Colonic mucosa (tissue), 4 donors: ENCODE measurements around the gene GPHN. TPM values are rescaled to one million over a fixed set of nuclear protein-coding genes. Genes with fewer than 3 reads are reported as not detected.

ENCODE experiments used
- DNase-seq: peaks from one replicate; pipeline ENCODE4 v3.0.0-alpha.2; 2020
- H3K27ac ChIP-seq: fragments of 200-600 bp; one replicate; pipeline ENCODE4 v1.8.0; 2021
- H3K27me3 ChIP-seq: fragments of 200-600 bp; one replicate; pipeline ENCODE4 v1.8.0; 2021
- H3K36me3 ChIP-seq: fragments of 200-600 bp; one replicate; pipeline ENCODE4 v1.8.0; 2021
- H3K4me1 ChIP-seq: fragments of 200-600 bp; one replicate; pipeline ENCODE4 v1.8.0; 2021; ENCODE audit warnings: mild to moderate bottlenecking
- H3K4me3 ChIP-seq: fragments of 200-600 bp; one replicate; pipeline ENCODE4 v1.8.0; 2021
- H3K9ac ChIP-seq, 2 donors: one replicate each; pipeline ENCODE4 v1.7.0; 2013; ENCODE audit warnings: control low read depth in 2 of 2, low read depth in 2 of 2, low read length in 2 of 2
- H3K9me3 ChIP-seq: fragments of 200-600 bp; one replicate; pipeline ENCODE4 v1.8.0; 2021
- intact Hi-C: fragments of 100-400 bp; cut with DNase I; formaldehyde crosslinking; loops from one replicate; pipeline ENCODE4 v1.14.1; 2022
- total RNA-seq, 2 donors: library from RNA; stranded (reverse); fragmentation: NEBNext Ultra II Directional in 1 of 2; extraction: Animal tissue kit (Norgen Biotek cat#: 25700) in 1 of 2; gene quantifications; one replicate each; pipeline ENCODE4 v1.2.1, GENCODE V29; 2021
- TF ChIP-seq, protein P1 (sequence below): fragments of 200-600 bp; IDR thresholded peaks from one replicate; pipeline ENCODE4 v1.8.0; 2022; ENCODE audit warnings: antibody characterized with exemption, mild to moderate bottlenecking
- donor health status: healthy.
- donor health status: DM: no; HTN: no; CAD: no.
- donor health status: DM: no; HTN: no; CAD: no.

Gene GPHN
- total RNA-seq, 2 donors from 2014 or later: 32.0 to 45.2 TPM

DNA sequence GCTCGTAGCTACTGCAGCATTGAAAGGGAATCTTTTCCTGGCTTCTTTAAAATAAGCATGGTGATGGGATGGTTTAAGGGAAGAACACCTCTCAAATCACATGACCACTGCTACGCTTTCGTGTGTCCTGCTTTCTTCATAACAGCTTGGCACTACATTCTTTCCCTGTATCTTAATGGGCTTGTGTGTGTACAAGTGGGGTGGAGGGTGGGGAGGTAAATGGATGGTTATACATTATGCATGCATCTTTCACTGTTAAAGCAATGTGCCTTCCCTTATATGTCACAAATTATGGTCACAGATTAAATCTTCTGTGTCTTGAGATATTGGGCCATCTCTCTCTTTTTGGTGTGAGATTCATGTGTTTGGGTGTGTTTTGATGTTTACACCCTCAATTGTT, 511.8 kb downstream of the GPHN start:
- Histone ChIP-seq H3K27me3 (no peaks in the 10 kb centered on the region), H3K36me3 (no peaks in the 10 kb centered on the region), H3K9ac (no peak overlapping the region), H3K9me3 (no peaks in the 10 kb centered on the region), H3K4me1 (no peaks in the 10 kb centered on the region), H3K27ac (no peak overlapping the region), H3K4me3 (no peak overlapping the region)
- intact Hi-C loops: no loop called here
- TF ChIP-seq, protein P1, sequence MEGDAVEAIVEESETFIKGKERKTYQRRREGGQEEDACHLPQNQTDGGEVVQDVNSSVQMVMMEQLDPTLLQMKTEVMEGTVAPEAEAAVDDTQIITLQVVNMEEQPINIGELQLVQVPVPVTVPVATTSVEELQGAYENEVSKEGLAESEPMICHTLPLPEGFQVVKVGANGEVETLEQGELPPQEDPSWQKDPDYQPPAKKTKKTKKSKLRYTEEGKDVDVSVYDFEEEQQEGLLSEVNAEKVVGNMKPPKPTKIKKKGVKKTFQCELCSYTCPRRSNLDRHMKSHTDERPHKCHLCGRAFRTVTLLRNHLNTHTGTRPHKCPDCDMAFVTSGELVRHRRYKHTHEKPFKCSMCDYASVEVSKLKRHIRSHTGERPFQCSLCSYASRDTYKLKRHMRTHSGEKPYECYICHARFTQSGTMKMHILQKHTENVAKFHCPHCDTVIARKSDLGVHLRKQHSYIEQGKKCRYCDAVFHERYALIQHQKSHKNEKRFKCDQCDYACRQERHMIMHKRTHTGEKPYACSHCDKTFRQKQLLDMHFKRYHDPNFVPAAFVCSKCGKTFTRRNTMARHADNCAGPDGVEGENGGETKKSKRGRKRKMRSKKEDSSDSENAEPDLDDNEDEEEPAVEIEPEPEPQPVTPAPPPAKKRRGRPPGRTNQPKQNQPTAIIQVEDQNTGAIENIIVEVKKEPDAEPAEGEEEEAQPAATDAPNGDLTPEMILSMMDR: no peak
- DNase-seq: no peak

DNA sequence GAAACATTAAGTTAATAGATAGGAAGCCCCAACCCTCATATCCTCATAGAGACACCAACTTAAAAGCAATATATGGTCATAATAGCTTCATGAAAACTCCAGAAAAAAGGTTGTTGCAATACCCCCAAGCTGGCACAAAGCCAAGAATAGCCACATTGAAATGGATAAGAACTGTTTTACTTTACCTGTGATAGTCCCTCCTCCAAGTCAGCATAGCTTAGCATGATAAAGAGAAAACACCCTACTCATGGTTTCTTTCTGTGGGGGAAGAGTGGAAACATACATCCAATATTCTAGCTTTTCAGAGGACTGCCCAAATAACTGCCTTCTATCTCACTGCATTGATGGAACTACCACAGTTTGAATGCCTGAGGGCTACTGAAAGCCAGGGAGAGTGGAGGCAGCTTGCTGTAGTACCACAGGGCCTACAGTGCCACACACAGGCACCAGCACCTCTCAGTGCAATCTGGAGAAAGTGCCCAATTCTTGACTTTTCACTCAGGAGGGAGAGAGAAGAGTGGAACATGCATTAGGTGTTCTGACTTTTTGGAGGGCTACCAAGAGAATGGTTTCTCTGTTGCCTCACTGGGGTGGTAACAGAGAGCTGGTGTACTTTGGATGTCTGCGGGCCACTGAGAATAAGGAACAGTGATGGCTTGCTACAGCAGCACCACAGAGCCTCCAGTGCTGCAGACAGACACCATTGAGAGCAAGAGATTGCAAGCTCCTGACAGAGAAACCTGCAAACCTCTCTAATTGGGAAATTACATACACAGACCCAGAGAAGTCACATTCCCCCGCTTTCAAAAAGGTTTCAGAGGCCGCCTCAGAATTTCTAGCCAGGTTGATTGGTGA, 524.2 kb downstream of the GPHN start:
- no peak for DNase-seq
- H3K27ac ChIP-seq: no peak overlapping the region
- H3K27me3 ChIP-seq: no peaks in the 10 kb centered on the region
- H3K9me3 ChIP-seq: no peaks in the 10 kb centered on the region
- H3K4me3 ChIP-seq: no peak overlapping the region
- intact Hi-C loops: no loop called here
- no peak overlapping the region for H3K9ac ChIP-seq
- TF ChIP-seq, protein P1: no peak
- no peaks in the 10 kb centered on the region for H3K4me1 ChIP-seq
- no peaks in the 10 kb centered on the region for H3K36me3 ChIP-seq

DNA sequence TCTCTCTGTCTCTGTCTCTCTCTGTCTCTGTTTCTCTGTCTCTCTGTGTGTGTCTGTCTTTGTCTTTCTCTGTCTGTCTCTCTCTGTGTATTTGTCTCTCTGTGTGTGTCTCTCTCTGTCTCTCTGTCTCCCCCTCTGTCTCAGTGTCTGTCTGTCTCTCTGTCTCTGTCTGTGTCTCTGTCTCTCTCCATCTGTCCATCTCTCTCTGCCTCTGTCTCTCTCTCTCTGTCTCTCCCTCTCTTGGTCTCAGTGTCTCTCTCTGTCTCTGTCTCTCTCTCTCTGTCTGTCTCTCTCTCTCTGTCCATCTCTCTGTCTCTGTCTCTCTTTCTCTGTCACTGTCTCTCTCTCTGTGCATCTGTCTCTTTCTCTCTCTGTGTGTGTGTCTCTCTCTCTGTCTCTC, 537.5 kb downstream of the GPHN start:
- no peak overlapping the region for H3K27ac ChIP-seq
- H3K9ac ChIP-seq: no peak overlapping the region
- DNase-seq: no peak
- no peaks in the 10 kb centered on the region for H3K27me3 ChIP-seq
- H3K9me3 ChIP-seq: no peaks in the 10 kb centered on the region
- TF ChIP-seq, protein P1: no peak
- H3K4me1 ChIP-seq: no peaks in the 10 kb centered on the region
- no peaks in the 10 kb centered on the region for H3K36me3 ChIP-seq
- H3K4me3 ChIP-seq: no peak overlapping the region
- intact Hi-C loops: no loop called here

DNA sequence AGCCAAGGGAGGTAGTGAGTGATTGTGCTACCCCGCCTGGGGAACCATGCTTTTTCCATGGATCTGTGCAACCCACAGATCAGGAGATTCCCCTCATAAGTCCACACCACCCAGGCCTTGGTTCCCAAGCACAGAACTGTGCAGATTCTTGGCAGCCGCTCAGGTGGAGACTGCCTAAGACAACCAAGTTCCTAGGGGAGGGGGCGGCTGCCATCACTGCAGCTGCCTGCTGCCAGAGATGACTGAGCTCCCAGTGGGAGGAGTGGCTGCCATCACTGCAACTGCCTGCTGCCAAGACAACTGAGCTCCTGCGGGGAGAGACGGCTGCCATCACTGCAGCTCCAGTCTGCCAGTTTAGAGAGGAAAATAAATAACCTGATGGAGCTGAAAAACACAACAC, 542.9 kb downstream of the GPHN start:
- intact Hi-C loops: no loop called here
- Histone ChIP-seq H3K9ac (no peak overlapping the region), H3K4me1 (no peaks in the 10 kb centered on the region), H3K27ac (no peak overlapping the region), H3K36me3 (no peaks in the 10 kb centered on the region), H3K4me3 (no peak overlapping the region), H3K27me3 (no peaks in the 10 kb centered on the region), H3K9me3 (no peaks in the 10 kb centered on the region)
- TF ChIP-seq, protein P1: no peak
- no peak for DNase-seq

DNA sequence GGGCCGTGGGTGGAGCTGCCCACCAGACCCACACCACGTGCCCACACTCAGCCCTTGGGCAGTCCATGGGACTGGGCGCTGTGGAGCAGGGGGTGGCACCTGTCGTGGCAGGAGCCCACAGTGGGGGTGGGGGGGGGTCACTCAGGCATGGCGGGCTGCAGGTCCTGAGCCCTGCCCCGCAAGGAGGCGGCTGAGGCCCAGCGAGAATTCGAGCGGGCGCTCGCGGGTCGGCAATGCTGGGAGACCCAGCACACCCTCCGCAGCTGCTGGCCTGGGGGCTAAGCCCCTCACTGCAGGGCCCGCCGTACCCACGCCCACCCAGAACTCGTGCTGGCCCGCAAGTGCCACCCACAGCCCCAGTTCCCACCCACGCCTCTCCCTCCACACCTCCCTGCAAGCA, 548.7 kb downstream of the GPHN start:
- TF ChIP-seq, protein P1: no peak
- no peak for DNase-seq
- Histone ChIP-seq H3K9ac (no peak overlapping the region), H3K9me3 (no peaks in the 10 kb centered on the region), H3K27me3 (no peaks in the 10 kb centered on the region), H3K4me3 (no peak overlapping the region), H3K36me3 (no peaks in the 10 kb centered on the region), H3K27ac (no peak overlapping the region), H3K4me1 (no peaks in the 10 kb centered on the region)
- intact Hi-C loops: no loop called here
